ENCODE data around the gene ARHGAP10.
A peak's percentile ranks its signal among the peaks of the same experiment; 100 is the strongest.
"Not testable (repeated sequence)": the region's sequence is repeated elsewhere in the genome, so short reads cannot be mapped to it uniquely, and the experiment has no call there.

Gene ARHGAP10

DNA sequence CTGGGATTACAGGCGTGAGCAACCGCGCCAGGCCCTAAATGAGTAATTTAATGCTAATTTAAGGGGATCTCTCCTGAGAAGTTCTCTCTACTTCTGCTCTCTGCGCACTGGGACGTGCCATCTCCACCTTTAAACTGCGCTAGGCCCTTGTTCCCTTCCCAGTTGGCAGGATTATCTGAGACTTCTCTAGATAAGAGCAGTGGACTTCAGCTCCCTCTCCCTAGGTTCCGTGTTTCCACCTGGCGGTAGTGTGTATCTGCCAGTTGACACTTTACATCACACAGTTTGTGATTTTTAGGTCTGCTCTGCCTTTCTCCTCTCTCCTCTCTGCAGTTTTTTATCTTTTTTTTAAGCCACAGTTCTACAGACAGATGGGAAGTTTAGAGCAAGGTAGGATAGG lies 40.2 kb downstream of the ARHGAP10 start:
- no peak for DNase-seq

DNA sequence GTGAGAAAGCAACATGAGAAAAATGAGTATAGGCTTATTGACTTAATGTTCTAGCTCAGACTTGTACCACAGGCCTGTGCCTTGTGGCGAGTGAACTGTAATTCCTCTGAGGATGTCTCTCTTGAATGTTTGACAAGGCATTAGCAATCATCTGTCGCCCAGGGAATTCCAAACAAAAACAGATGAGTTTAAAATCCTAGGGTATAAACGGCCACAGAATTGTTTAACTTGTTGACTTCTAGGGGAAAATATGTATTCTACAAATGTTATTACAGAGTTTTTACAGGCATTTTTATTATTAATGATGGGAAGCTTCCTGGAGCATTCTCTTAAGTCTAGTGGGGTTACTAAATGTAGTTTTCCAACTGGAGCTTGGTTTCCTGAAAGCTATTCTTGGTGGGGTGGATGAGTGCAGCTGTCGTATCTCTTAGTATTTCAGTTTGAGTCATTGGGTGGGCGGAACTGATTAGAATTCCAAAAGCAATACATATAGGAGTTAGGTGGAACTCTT lies 40.6 kb downstream of the ARHGAP10 start:
- peak; percentile 54 for DNase-seq

DNA sequence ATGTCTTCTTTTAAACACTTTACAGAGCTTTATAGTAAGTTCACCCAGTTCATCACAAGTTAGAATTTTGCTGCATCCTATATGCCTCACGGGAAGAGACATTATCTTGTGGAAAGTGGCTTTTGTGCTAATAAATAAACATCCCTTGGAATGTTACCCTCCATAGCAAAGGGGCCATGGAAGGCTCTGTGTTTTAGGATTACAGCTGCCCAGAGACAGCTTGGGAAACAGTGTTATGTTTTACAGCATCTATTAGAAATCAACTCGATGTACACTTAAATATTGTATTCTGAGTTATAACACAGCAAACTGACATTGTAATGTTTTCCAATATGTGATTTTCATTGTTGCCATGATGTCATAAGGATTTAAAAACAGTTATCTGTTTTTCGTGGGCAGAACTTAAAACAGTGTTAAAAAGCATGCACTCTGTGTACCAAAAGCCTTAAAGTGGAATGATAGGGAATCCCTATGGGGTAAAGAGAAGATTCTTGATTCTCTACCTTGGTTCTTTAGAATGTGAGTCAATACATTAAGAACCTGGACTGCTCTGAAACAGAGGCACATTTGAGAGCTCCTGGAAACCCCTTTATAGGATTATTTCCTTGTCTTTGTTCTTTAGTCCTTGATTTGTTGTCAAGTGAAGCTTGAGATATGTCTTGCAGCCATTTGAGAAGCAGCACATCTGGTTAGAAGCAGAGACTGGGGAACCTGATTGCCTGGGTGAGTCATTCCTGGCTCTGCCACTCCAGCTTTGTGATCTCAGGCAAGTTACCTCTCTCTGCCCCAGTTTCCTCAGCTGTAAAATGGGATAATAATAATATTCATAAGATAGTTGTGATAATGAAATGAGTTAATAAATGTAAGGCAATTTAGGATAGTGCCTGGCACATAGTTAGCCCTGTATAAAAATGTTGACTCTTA lies 41.6 kb downstream of the ARHGAP10 start:
- no peak for DNase-seq

DNA sequence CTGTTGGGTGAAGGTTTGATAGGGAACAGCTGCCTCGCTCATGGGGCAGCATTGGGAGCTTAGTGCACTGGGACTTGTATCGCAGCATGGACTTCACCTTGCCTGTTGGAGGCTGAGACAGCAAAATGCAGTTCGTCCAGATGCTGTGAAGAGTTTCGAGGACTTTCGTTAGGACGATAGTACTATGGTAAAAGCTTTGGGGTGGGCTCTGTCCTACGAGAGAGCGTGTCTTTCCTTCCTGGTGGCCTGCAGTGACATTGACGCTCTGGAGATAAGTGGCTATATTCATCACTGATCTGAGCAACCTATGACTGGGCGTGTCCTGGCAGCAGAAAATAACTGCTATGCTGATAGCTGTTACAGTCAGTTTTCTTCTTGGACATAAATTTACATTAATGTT lies 44.8 kb downstream of the ARHGAP10 start:
- DNase-seq = no peak

DNA sequence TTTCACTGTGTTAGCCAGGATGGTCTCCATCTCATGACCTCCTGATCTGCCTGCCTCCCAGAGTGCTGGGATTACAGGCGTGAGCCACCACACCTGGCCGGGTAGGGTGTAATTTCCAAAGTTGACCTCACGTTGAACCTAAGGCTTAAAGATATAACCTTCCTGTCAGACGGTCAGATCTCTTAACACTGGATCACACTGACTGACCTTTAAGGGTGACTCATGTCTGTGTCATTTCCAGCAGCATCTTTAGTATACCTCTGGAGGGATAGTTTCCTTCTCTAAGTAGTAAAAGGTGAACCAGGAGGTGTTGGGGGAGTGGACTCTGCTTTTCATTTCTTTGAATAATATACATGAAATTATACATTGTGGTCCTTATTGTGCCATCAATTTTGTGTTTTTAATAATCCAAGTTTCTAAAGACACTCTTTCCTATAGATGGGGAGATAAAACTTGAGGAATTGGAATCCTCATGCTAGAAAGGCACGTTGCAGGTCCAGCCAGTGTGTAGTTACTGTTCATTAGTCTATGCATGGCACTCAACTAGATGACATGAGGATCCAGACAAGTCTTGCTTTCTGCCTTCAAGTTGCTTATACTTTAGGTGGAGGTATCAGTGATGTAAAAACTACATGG lies 45.7 kb downstream of the ARHGAP10 start:
- no peak for DNase-seq

DNA sequence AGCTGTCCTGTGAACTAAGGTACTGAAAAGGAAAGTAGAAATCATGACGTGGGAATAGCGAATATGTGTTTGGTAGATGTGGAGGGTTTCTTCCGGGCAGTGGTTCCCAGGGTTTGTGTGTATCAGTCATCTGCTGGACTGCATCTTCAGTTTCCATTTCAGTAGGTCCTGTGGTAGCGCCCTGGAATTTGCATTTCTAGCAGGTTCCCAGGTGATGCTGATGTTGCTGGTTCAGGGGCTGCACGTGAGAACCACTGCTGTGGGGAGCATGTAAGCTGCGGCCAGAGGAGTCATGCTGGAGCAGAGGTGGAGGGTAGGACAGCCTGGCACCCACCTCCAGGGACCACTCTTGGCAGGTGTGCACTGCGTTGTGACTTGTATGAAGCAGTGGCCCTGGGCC lies 47.1 kb downstream of the ARHGAP10 start:
- no peak for DNase-seq

DNA sequence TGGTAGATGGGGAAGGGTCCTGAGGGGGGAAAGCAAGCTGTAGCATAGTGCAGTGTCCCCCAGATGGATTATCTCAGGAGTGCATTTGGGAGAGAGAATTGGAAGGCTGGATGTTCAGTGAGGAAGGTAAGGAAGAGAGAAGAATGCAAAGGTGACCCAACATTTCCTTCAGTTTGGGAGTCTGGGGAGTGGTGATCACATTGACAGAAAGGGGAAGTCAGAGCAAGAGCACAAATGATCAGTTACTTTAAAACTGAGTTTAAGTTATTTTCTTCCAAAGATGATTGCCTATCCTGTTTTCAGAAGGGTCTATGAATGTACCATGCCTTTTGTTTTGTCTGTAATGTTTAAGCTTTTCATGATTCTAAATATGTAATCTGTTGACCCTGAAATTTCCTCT lies 47.6 kb downstream of the ARHGAP10 start:
- DNase-seq = no peak

DNA sequence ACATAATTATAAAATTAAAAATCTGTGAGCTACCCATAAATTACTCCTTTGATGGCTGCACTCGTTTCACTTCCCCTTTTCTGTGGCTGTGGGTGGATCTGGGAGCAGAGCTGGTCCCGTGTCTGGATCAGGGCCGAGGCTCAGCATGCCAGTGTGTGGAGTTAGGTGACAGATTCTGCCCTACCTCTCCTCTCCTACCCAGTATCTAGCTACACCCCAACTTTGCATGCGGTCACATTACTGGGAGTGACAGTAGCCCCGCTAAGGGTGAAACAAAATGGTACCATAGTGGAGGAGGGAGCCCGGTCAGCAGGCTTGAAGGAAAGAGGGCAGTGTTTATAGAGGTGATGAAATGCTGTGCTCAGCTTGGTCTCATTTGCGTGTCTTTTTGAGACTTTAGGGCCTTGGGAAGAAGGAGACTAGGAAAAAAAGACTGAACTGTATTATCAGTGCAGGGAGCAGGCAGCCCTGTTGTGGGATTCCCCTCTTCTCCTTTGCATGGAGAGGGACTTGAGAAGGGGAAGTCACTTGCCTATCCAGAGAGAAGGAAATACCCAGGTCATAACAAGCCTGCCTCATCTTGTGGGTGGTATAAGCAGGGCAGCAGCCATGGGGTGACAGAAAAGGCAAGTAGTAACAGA lies 48.4 kb downstream of the ARHGAP10 start:
- DNase-seq = no peak

DNA sequence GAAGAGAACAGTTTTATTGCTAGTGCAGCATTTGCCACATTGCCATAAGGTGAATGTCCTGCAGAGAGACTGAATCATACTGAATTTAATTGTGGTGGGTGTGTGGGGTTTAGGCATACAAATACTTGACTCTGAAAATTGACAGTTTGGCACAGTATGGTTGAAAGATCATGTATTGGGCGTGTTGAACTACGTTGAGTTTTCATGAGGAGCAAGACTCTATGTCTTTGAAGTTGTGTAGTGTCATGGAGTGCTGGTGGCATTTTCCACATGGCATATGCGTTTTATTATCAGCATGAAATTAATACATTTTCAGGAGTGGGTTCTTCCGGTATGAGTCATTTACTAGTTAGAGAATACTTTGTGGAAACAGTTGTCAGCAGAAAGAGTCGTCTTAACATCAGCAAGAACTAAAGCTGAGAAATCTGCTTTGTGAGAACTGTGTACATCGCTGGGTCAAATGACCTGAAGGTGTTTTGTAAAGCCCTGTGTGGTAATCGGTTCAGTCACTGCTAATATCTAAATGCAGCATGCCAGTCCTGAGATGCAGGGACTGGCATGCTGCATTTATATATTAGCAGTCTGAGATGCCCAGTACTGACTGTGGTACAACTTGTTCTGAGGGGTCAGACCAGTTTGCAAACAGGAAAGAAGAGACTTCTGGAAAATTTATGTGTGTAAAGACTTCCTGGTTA lies 50.3 kb downstream of the ARHGAP10 start:
- no peak for DNase-seq

DNA sequence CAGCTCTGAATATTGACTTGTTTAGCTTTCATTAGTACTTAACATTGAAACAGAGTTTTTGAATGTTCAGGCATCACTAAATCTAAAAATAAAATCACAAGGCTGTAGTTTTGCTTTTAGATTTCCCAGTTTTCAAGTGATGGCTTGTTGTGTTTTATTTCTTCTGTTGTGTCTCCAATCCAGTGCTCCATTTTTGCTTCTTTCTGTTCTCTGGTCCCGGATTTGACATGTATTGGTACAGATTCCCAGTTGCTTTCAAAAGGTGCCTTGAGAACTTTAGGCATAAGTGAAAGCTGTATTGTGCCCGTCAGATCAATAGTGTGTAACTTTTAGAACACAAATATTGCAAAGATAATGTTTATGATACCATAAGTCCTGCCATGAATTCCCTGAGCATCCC lies 53.2 kb downstream of the ARHGAP10 start:
- DNase-seq = no peak

DNA sequence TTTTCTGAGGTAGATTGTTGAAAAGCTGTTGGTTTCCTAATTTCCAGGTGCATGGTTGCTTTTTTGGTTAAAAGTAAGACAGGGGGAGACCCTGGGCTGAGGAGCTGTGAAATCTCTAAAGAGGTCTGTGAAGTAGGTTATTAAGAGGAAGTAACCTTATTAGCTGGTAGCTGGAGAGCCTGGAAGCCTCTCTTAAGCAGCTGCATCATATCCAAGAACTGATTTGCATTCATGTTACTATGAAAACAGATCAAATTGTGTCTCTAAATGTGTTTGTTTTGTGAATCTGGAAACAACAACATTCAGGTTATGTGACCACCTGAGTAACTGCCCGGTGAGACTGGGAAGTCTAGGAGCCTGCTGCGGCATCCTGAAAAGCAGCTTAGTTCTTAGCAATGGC lies 54.1 kb downstream of the ARHGAP10 start:
- DNase-seq = no peak

DNA sequence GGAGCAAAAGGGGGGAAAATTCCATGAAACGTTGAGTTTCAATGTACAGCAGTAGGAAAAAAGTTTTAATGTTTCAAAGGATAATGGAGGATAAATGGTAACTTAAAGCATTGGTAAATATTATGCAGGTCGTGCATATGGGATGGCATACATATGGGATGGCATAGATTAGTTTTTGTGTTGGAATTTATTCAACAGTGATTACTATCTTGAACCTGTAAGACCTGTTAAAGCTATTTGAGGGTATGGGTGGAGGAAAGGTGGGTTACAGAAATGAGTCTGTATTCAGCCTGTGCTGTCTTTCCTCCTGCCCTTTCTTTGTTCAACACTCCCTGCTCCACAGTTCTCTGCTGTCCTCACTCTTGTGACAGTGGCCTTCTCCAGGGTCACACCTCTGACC lies 54.6 kb downstream of the ARHGAP10 start:
- no peak for DNase-seq

DNA sequence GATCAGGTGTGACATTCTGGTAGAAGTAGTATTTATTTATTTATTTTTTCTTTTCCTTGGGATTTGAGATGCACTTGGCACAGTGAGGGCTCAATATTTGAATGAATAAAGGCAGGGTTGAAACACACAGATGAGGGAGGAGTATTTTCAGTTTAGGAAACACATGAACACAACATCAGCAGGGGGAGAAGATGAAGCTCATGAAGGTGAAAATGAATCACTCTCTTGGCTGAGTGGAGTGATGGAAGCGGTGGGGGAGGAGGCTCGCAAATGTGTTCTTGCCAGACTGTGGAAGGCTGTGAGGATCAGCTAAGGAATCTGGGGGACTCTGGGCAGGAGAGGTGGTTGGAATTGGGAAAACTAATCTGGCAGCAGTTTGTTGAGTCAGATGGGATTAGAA lies 55.3 kb downstream of the ARHGAP10 start:
- DNase-seq = no peak

DNA sequence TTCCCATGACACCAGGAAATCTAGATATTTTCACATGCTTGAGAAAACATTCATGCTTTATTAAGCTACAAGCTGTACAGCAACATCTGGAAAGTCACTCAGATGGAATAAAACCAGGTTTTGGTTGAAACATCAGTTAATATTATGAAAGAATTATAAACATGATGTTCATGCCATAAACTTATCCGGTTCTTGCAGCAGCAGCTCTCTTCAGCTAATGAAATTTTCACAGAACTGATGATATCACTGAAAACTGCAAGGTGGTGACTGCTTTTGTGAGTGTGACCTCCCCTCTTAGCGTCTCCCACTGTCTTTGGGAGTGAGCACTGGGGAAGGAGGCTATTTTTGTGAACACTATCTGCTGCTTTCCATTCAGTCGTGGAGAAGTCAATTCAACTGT lies 56.9 kb downstream of the ARHGAP10 start:
- no peak for DNase-seq

DNA sequence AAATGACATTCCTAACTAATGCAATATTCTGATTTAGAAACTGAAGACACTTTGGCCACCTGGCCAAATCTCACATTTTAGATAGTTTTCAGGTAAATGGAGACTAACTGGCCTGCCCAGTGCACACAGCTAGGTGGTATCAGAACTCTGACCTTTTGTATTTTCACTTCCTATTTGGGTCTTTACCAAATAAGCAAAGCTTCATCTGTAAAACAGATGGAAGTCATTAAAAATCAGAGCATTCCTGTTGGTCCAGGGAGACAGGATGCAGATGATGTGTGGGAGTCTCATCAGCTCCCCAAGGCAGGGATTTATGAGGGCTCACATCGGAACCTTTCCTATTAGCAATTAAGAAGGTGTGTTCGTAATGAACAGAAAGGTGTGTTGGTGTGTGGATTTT lies 57.7 kb downstream of the ARHGAP10 start:
- DNase-seq = no peak

DNA sequence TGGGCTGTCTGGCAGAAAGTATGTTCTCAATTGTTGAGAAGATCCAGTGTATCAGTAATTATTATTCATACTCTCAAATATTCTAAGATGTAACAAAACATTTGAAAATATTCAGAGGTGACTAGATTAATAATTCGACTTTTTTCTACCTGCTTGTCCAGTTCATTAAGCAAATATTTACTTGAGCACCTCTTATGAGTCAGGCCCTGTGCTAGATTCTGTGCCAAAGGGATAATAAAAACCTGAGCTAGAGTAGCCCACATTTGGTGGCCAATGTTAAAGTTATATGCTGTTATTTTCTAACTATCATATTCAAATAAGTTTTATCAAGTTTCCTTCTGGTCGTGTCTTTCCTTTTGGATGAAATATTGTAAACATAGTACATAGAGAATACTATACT lies 58.5 kb downstream of the ARHGAP10 start:
- DNase-seq = no peak

DNA sequence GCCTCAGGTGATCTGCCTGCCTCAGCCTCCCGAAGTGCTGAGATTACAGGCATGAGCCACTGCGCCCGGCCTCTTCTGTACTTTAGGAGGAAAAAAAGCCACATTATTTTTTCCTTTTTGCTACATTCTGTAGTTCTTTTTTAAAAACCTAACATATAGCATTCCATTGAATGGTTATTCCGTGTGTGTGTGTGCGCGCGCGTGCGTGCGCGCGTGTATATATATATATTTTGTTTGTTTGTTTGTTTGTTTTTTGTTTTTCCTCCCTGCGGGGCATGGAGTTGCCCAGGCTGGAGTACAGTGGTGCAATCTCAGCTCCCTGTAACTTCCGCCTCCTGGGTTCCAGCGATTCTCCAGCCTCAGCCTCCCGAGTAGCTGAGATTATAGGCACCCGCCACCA lies 59.5 kb downstream of the ARHGAP10 start:
- DNase-seq = no peak

DNA sequence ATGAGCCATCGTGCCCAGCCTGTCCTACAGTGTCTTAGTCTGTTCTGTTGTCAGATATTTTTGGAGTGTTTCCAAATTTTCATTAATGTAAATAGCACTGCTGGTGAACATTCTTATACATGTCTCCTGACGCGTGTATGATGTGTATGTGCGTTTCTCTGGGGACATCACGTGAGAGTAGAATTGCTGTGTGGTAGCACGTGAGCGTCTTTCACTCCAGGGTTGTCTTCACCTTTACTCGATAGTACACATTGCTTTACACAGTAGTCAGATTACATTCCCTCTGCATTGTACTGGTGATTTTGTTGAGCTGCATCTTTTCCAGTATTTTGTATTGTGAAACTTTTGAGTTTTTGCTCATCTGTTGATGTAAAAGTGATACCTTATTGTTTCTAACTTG lies 60.0 kb downstream of the ARHGAP10 start:
- no peak for DNase-seq

DNA sequence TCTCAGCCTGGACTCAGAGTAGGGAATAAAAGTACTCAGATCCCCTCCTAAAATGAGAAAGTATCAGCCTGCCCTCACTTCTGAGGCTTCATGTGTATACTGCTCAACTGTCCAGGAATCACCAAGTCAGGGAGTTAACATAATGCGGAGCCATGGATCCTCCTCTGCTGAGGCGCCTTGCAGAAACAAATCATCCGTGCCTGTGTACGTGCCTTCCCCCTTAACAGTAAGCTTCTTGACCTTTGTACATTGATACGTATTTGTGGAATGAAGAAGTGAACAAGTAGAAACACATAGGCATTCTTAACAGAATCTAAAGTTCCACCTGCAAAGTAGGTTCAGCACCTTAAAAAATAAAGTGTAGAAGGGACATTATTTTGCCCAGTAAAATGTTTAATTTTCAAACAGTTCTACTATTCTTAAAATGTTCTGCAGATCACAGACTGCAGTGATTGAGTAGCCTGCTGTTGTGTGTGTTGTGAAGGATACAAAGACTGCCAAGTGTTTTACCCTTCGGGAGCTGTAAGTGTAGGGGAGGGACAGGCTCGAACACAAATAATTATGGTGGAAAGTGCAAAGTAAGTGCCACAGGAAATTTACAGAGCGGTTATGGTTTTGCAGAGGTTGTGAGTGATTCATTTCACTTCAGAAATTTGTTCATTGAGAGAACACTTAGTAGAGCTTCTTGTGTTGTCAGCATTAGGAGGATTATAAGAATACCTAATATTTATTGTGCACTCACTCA lies 61.9 kb downstream of the ARHGAP10 start:
- DNase-seq = no peak

DNA sequence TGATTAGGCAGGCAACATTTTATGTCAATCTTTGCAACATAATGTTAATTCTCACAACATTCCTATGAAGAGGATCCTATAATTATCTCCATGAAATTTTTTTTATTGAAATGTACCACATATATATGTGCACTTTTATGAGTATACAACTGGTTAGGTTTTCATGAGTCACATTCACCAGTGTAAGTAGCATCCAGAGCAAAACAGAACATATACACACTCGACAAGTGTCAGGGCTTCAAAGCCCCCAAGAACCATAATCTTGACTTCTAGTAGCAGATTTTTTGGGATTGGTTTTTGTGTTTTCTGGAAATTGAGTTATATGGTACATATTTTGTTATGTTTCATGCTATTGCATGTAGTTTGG lies 62.4 kb downstream of the ARHGAP10 start:
- no peak for DNase-seq

DNA sequence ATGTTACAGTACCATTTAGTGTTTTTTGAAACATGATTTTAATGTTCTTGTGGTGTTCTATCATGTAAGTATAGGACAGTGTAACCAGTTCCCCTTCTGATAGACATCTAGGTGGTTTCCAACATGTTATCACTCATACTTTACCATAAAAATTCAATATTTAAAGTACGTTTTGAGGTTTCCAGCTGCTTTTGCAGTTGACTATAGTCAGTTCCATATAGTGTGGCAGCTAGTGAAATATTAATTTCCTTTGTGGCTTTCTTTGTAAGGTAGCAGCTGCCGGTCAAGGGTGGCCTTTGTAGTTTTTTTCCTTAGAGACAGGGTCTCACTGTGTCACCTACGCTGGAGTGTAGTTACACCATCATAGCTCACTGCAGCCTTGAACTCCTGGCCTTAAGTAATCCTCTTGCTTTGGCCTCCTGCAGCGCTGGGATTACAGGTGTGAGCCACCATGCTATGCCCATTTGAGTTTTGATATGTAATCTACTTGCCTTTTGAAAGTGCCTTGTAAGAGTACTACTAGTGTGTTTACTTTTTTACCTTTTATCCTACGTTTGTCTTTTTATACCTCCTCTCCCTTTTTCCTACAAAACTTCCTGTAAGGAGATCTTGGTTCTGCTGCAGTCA lies 63.0 kb downstream of the ARHGAP10 start:
- no peak for DNase-seq

DNA sequence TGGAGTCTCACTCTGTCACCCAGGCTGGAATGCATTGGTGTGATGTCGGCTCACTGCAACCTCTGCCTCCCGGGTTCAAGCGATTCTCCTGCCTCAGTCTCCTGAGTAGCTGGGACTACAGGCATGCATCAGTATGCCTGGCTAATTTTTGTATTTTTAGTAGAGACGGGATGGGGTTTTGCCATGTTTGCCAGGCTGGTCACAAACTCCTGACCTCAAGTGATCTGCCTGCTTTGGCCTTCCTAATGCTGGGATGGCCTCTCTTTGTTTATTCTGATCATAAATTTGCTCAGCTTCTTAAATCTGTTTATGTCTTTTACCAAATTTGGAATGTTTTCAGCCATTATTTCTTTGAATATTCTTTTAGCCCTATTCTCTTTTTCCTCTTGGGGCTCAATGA lies 67.2 kb downstream of the ARHGAP10 start:
- not testable (repeated sequence) for DNase-seq
